DMS 273 treated with DMSO at 0.1 percent for 48 hours (cell line): ENCODE measurements around the gene PRRC2A.
A peak's percentile ranks its signal among the peaks of the same experiment; 100 is the strongest.

Source experiments
- DNase-seq: peaks from one replicate; lab custom pipeline; 2025; lab: John Stamatoyannopoulos, UW

Gene PRRC2A

GRCh38 chr6:31666337-31666965 lies 45.9 kb downstream of the PRRC2A start:
- no peak for DNase-seq

DNA sequence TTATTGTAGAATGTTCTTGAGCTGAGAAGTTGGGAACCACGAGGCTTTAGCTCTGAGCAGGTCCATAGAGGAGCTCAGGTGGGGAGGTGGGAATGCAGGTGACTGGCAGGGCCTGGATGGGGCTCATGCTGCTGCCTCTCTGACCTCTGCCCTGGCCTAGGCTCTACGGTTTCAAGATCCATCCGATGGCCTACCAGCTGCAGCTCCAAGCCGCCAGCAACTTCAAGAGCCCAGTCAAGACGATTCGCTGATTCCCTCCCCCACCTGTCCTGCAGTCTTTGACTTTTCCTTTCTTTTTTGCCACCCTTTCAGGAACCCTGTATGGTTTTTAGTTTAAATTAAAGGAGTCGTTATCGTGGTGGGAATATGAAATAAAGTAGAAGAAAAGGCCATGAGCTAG lies 49.2 kb downstream of the PRRC2A start, which contains the start of gene LY6G5B:
LY6G5B (plus strand) TSS at position 301 of the 400 bp plus-strand sequence. CDS start 975 bp downstream, outside the sequence.
- DNase-seq = no peak

- no peak for DNase-seq
Observed at GRCh38 chr6:31676322-31676903, 55.9 kb downstream of the PRRC2A start.

DNA sequence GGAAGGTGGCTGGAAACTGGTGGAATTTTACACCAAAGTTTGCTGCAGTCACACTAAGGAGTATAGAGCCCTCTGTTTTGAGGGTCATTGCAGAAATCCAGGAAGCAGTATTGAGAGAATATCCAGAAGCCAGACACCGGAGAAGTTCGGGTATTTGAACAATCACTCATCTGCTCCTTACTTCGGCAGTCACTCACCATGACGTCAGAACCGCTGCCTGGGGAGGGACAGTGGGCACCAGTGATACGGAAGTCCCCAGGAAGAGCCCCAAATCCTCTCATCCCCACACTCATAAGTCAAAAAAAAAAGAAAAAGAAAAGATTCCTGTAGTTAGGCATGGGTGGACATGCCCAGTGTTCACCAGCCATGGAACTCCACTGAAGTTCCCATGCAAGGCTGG lies 56.4 kb downstream of the PRRC2A start:
- no peak for DNase-seq

DNA sequence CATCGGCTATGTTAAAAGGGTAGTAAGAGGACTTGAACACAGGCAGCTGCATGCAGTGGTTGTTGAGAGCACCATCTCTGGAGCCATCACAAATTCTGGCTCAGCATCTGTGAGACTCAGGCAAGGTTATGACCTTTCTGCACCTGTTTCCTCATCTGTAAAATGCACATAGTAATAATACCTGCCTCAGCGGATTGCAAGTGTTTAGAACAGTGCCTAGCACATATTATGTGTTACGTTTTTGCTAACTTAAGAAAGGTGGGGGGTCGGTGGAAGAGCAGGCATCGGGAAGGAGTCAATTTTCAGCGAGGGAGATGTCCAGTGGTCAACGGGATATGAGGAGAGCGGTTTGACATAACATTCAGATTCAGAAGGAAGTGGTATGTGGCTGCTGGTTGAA lies 57.4 kb downstream of the PRRC2A start:
- no peak for DNase-seq

GRCh38 chr6:31680226-31681134 lies 60.0 kb downstream of the PRRC2A start, which contains the start of gene LY6G5C:
Gene LY6G5C (minus strand): TSS chr6:31681067. CDS start chr6:31680373, 694 bp downstream.
- peak; percentile 68 for DNase-seq

- no peak for DNase-seq
Observed at GRCh38 chr6:31681135-31681671, 60.7 kb downstream of the PRRC2A start.

GRCh38 chr6:31683591-31683990 lies 63.1 kb downstream of the PRRC2A start:
- no peak for DNase-seq

- no peak for DNase-seq
Observed at GRCh38 chr6:31686483-31686882, 66.0 kb downstream of the PRRC2A start.

DNA sequence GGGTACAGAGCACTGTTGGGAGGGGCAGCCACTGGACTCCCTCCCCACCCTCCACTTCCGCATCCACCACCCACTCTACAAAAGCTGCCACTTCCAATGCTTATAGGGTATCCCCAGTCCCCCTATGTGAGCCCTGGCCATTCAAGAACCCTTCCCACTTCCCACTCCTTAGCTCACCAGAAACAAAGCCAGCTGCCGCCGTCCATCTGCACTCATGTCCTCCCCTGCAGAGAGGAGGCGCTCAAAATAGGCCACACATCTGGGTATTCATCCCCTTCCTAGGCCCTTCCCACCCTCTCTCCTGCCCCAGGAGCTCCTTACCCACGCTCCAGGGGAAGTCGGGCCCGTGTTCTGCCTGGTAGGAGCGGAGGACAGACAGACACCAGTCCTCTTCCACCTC lies 66.8 kb downstream of the PRRC2A start:
- DNase-seq = no peak
